Smooth muscle cell (in vitro differentiated cells): ENCODE results near the gene GGTA1. TPM values are rescaled to one million over a fixed set of nuclear protein-coding genes. Genes with fewer than 3 reads are reported as not detected.
A peak's percentile ranks its signal among the peaks of the same experiment; 100 is the strongest.

Source experiments
- DNase-seq: peaks from one replicate; lab custom pipeline; 2025; ENCODE audit not compliant: unreplicated experiment; lab: John Stamatoyannopoulos, UW
- H2AFZ ChIP-seq: fragments of 200-600 bp; sonication (generic); 2 replicates; pipeline ENCODE4 v1.6.0; 2016; ENCODE audit warnings: antibody characterized with exemption, low read depth, mild to moderate bottlenecking
- H3F3A ChIP-seq: fragments of 200-600 bp; sonication (generic); 2 replicates; pipeline ENCODE4 v1.6.0; 2017; ENCODE audit warnings: antibody characterized with exemption, low read depth
- H3K27ac ChIP-seq: fragments of 200-600 bp; sonication (generic); 2 replicates; pipeline ENCODE4 v1.5.1; 2016; ENCODE audit warnings: low read depth, mild to moderate bottlenecking
- H3K27me3 ChIP-seq: fragments of 200-600 bp; sonication (generic); 2 replicates; pipeline ENCODE4 v1.6.1; 2016; ENCODE audit warnings: low read depth, mild to moderate bottlenecking
- H3K36me3 ChIP-seq: fragments of 200-600 bp; sonication (generic); 2 replicates; pipeline ENCODE4 v1.5.1; 2016; ENCODE audit warnings: low read depth
- H3K4me1 ChIP-seq: fragments of 200-600 bp; sonication (generic); 2 replicates; pipeline ENCODE4 v1.5.1; 2016; ENCODE audit warnings: low read depth
- H3K4me2 ChIP-seq: fragments of 200-600 bp; sonication (generic); 2 replicates; pipeline ENCODE4 v1.6.0; 2016; ENCODE audit warnings: mild to moderate bottlenecking
- H3K4me3 ChIP-seq: fragments of 200-600 bp; sonication (generic); 2 replicates; pipeline ENCODE4 v1.5.1; 2016; ENCODE audit warnings: mild to moderate bottlenecking
- H3K79me2 ChIP-seq: fragments of 200-600 bp; sonication (generic); 2 replicates; pipeline ENCODE4 v1.6.0; 2016; ENCODE audit warnings: low read depth, mild to moderate bottlenecking
- H3K9ac ChIP-seq: fragments of 200-600 bp; sonication (generic); 2 replicates; pipeline ENCODE4 v1.6.0; 2016; ENCODE audit warnings: low read depth
- H3K9me3 ChIP-seq: fragments of 200-600 bp; sonication (generic); replicated peaks from 2 replicates; pipeline ENCODE4 v1.5.1; 2016; ENCODE audit warnings: low read depth
- H4K20me1 ChIP-seq: fragments of 200-600 bp; sonication (generic); 2 replicates; pipeline ENCODE4 v1.6.0; 2016; ENCODE audit warnings: low read depth
- CTCF ChIP-seq: fragments of 200-600 bp; sonication (generic); IDR thresholded peaks from 2 replicates; pipeline ENCODE4 v1.5.1; 2017; ENCODE audit warnings: borderline replicate concordance, mild to moderate bottlenecking, antibody characterized with exemption; ENCODE audit not compliant: insufficient read depth, poor library complexity, severe bottlenecking
- WGBS: methylation state at CpG from one replicate; pipeline ENCODE4 v1.1.7; 2016; ENCODE audit warnings: low lambda C conversion rate; 5-methylcytosine and 5-hydroxymethylcytosine counted together
- polyA plus RNA-seq: library from polyadenylated mRNA; unstranded; fragments of >200 nt; fragmentation: Nextera tagmentation; extraction: Ambion mirVana; gene quantifications from 2 replicates; pipeline ENCODE4 v1.2.1, GENCODE V29; 2016
- total RNA-seq: library from RNA; depleted of rRNA; stranded (reverse); fragments of >200 nt; gene quantifications from 2 replicates; pipeline ENCODE4 v1.2.3, GENCODE V29; 2014

Gene GGTA1
- total RNA-seq: 0.22 TPM in 1 of 2 replicates, not detected in the other
- 0.38 and 0.73 TPM in 2 replicates for polyA plus RNA-seq

GRCh38 chr9:121499427-121500164 lies at the start of gene GGTA1:
GGTA1 (minus strand) TSS chr9:121499844; CDS start chr9:121467922, 31,922 bp downstream.
- H3K36me3 ChIP-seq: no peaks in the 10 kb centered on the region
- no peaks in the 10 kb centered on the region for H3F3A ChIP-seq
- H3K79me2 ChIP-seq: no peaks in the 10 kb centered on the region
- no peaks in the 10 kb centered on the region for H4K20me1 ChIP-seq
- WGBS: under 1% methylated on average over 61 of the region's 72 CpGs
- H3K4me2 ChIP-seq: peak within 1 kb of the TSS; percentile 87
- no peak within 1 kb of the TSS for H3K27ac ChIP-seq
- peak within 1 kb of the TSS; percentile 89 for H2AFZ ChIP-seq
- DNase-seq: peak; percentile 23
- H3K4me3 ChIP-seq: peak within 1 kb of the TSS; percentile 61
- TF ChIP-seq CTCF: no peak
- peaks cover 7% of the 10 kb centered on the region for H3K4me1 ChIP-seq
- no peaks in the 10 kb centered on the region for H3K9me3 ChIP-seq
- peaks cover 51% of the 10 kb centered on the region for H3K27me3 ChIP-seq
- no peak within 1 kb of the TSS for H3K9ac ChIP-seq

GRCh38 chr9:121548666-121549065 lies 49.0 kb upstream of the GGTA1 start:
- Histone ChIP-seq H3K4me1 (no peaks in the 10 kb centered on the region), H3F3A (no peaks in the 10 kb centered on the region), H3K4me3 (no peak overlapping the region), H4K20me1 (no peaks in the 10 kb centered on the region), H3K79me2 (no peaks in the 10 kb centered on the region), H3K27me3 (no peaks in the 10 kb centered on the region), H2AFZ (no peak overlapping the region), H3K27ac (no peak overlapping the region), H3K36me3 (no peaks in the 10 kb centered on the region), H3K9ac (no peak overlapping the region), H3K9me3 (no peaks in the 10 kb centered on the region), H3K4me2 (no peak overlapping the region)
- no peak for DNase-seq
- WGBS: 83% methylated on average over 2 of the region's 2 CpGs
- TF ChIP-seq CTCF: no peak

GRCh38 chr9:121545875-121546423 lies 46.3 kb upstream of the GGTA1 start:
- peak overlapping the region; percentile 83 for H2AFZ ChIP-seq
- no peak overlapping the region for H3K4me3 ChIP-seq
- no peaks in the 10 kb centered on the region for H3K4me1 ChIP-seq
- H3K9me3 ChIP-seq: no peaks in the 10 kb centered on the region
- TF ChIP-seq CTCF: peak; percentile 97
- no peaks in the 10 kb centered on the region for H3K36me3 ChIP-seq
- H3K9ac ChIP-seq: no peak overlapping the region
- peak; percentile 80 for DNase-seq
- no peak overlapping the region for H3K27ac ChIP-seq
- no peaks in the 10 kb centered on the region for H4K20me1 ChIP-seq
- peak overlapping the region; percentile 80 for H3K4me2 ChIP-seq
- H3K79me2 ChIP-seq: no peaks in the 10 kb centered on the region
- WGBS: 11% methylated on average over 15 of the region's 27 CpGs
- H3K27me3 ChIP-seq: no peaks in the 10 kb centered on the region
- H3F3A ChIP-seq: no peaks in the 10 kb centered on the region
